ENCODE results near the gene PLPPR1. TPM values are rescaled to one million over a fixed set of nuclear protein-coding genes. Genes with fewer than 3 reads are reported as not detected.

Gene PLPPR1
- total RNA-seq, 4 donors from 2014 or later, result 0.60 to 0.68 TPM; not detected in 2

DNA sequence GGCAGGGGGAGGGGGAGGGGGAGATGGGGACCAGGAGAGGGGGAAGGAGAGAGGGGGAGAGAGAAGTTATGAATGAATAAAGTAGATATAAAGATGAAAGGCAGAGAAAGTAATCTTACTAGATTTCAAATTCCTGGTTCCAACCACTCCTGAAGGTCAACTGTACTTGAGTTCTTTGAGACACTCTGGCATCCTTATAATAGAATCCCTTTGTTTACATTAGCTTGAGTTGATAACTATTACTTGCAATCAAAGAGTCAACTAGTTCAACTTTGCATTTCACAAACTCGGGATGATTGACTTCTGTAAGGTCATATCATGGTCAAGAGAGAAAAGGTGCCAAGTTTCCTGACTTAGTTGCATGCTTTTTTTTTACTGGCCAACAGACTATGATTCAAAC is 314.1 kb downstream of the PLPPR1 start:
- H3K4me1 ChIP-seq, result no peaks in the 10 kb centered on the region
- no peaks in the 10 kb centered on the region for H3K27me3 ChIP-seq
- DNase-seq, result no peak
- H3K9me3 ChIP-seq, result no peaks in the 10 kb centered on the region
- H3K36me3 ChIP-seq, result no peaks in the 10 kb centered on the region
- no peak overlapping the region for H3K4me3 ChIP-seq
- intact Hi-C loops (cut with DNase I; ENCODE audit: low total_unique reads) (no loop called here), in situ Hi-C loops (cut with MboI; ENCODE audit: low pct_ligation_motif_present in 1 of 4, low pct_unique_long_range_greater_than_20kb in 1 of 4, low sequenced_read_pairs in 3 of 4) (no loop called here)
- no peak overlapping the region for H3K27ac ChIP-seq
- WGBS, 2 donors (ENCODE audit: low coverage in 1 of 2), result 40 to 46% methylated on average over 1 of the region's 1 CpG
- TF ChIP-seq POLR2AphosphoS5 (IDR thresholded peaks at IDR 0.05) (no peak), POLR2A (IDR thresholded peaks at IDR 0.05) (no peak), EP300 (IDR thresholded peaks at IDR 0.05; ENCODE audit: low read depth) (no peak)
- TF ChIP-seq, protein P1, sequence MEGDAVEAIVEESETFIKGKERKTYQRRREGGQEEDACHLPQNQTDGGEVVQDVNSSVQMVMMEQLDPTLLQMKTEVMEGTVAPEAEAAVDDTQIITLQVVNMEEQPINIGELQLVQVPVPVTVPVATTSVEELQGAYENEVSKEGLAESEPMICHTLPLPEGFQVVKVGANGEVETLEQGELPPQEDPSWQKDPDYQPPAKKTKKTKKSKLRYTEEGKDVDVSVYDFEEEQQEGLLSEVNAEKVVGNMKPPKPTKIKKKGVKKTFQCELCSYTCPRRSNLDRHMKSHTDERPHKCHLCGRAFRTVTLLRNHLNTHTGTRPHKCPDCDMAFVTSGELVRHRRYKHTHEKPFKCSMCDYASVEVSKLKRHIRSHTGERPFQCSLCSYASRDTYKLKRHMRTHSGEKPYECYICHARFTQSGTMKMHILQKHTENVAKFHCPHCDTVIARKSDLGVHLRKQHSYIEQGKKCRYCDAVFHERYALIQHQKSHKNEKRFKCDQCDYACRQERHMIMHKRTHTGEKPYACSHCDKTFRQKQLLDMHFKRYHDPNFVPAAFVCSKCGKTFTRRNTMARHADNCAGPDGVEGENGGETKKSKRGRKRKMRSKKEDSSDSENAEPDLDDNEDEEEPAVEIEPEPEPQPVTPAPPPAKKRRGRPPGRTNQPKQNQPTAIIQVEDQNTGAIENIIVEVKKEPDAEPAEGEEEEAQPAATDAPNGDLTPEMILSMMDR (IDR thresholded peaks at IDR 0.05), result no peak

DNA sequence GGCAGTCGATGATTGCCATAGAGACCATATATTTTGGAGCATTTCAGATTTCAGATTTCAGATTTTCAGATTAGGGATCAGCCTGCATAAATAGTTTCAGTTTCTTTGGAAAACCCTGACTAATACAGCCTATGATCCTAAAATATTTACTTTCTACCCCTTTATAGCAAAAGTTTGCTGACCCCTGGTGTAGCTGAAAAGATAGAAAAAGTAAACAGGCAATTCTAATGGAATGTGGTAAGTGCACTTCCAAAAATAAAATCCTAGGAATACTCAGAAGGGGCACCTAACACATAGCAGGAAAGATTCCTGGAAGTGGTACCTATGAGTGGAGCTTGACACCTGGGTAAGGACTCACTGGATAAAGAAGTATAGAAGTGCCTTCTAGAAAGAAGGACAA is 321.8 kb downstream of the PLPPR1 start:
- WGBS, 2 donors (ENCODE audit: low coverage in 1 of 2), result 77 to 81% methylated on average over 1 of the region's 1 CpG
- in situ Hi-C loops (cut with MboI; ENCODE audit: low pct_ligation_motif_present in 1 of 4, low pct_unique_long_range_greater_than_20kb in 1 of 4, low sequenced_read_pairs in 3 of 4) (no loop called here), intact Hi-C loops (cut with DNase I; ENCODE audit: low total_unique reads) (no loop called here)
- DNase-seq, result no peak
- TF ChIP-seq, protein P1 (IDR thresholded peaks at IDR 0.05), result no peak
- TF ChIP-seq POLR2A (IDR thresholded peaks at IDR 0.05) (no peak), EP300 (IDR thresholded peaks at IDR 0.05; ENCODE audit: low read depth) (no peak), POLR2AphosphoS5 (IDR thresholded peaks at IDR 0.05) (no peak)
- Histone ChIP-seq H3K36me3 (no peaks in the 10 kb centered on the region), H3K9me3 (no peaks in the 10 kb centered on the region), H3K4me1 (peaks cover 7 to 16% (median 12%) of the 10 kb centered on the region in 4 donors), H3K4me3 (no peak overlapping the region), H3K27ac (no peak overlapping the region), H3K27me3 (no peaks in the 10 kb centered on the region)

DNA sequence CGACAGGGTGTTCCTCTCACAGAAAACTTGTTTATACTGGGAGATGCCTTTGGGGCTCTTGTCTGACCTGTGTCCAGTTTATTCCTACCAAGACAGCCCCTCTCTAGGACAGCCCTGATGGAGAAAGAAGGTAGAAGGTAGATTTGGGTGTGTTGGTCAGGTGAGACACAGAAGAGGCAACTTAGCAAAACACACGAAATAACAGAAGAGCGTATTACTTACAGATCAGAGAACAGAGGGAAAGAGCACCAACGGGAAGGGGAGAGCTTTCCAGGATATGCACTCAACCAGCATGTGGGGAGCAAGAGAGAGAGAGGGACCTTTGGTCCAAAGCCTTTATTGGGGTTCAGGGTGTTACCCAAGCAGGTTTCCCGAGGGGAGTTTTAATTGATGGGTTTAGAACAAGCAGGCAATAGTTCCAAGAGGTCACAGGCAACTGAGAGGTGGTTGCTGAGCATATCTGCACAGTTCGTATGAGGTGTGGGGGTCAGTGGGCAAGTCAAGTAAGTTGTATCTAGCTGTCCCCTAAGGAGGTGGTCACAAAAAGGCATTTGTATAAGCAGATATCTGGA is 324.5 kb downstream of the PLPPR1 start:
- no peaks in the 10 kb centered on the region for H3K27me3 ChIP-seq
- TF ChIP-seq EP300 (IDR thresholded peaks at IDR 0.05; ENCODE audit: low read depth) (no peak), POLR2AphosphoS5 (IDR thresholded peaks at IDR 0.05) (no peak), POLR2A (IDR thresholded peaks at IDR 0.05) (no peak)
- TF ChIP-seq, protein P1 (IDR thresholded peaks at IDR 0.05), result no peak
- DNase-seq, result no peak
- no peak overlapping the region for H3K27ac ChIP-seq
- H3K36me3 ChIP-seq, result no peaks in the 10 kb centered on the region
- H3K9me3 ChIP-seq, result no peaks in the 10 kb centered on the region
- peaks cover 7 to 20% (median 13%) of the 10 kb centered on the region in 4 donors for H3K4me1 ChIP-seq
- in situ Hi-C loops (cut with MboI; ENCODE audit: low pct_ligation_motif_present in 1 of 4, low pct_unique_long_range_greater_than_20kb in 1 of 4, low sequenced_read_pairs in 3 of 4) (no loop called here), intact Hi-C loops (cut with DNase I; ENCODE audit: low total_unique reads) (no loop called here)
- H3K4me3 ChIP-seq, result no peak overlapping the region
- whole genome bisulfite sequencing, 2 donors (ENCODE audit: low coverage in 1 of 2), result 73 to 82% methylated on average over 3 to 6 of the region's 6 CpGs

DNA sequence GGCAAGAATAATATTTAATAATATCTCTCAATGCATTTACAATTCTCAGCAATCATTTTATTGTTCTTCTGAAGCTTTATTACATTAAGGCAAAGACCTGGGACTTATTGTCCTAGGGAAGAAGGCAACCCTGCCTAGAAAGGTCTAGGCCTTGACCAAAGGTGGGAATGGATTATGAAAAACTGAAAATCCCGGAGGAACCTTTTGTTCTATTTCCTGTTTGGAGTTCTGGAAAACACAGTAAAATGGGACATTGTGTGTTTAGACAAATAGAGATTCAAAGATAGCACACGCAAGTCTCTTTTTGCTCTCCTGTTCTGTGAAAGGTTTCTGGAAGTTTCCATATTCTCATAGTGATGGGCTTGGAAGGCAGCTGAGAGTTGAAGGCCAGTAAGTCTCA is 325.2 kb downstream of the PLPPR1 start:
- no peaks in the 10 kb centered on the region for H3K27me3 ChIP-seq
- WGBS, 2 donors (ENCODE audit: low coverage in 1 of 2), result 71 to 79% methylated on average over 2 of the region's 2 CpGs
- H3K4me1 ChIP-seq, result peaks cover 7 to 20% (median 13%) of the 10 kb centered on the region in 4 donors
- TF ChIP-seq POLR2A (IDR thresholded peaks at IDR 0.05) (no peak), EP300 (IDR thresholded peaks at IDR 0.05; ENCODE audit: low read depth) (no peak), POLR2AphosphoS5 (IDR thresholded peaks at IDR 0.05) (no peak)
- TF ChIP-seq, protein P1 (IDR thresholded peaks at IDR 0.05), result no peak
- peak overlapping the region in 2 of 4 donors; percentile 29 to 81 for H3K27ac ChIP-seq
- no peaks in the 10 kb centered on the region for H3K9me3 ChIP-seq
- intact Hi-C loops (cut with DNase I; ENCODE audit: low total_unique reads), result no loop called here
- H3K4me3 ChIP-seq, result no peak overlapping the region
- in situ Hi-C loops (cut with MboI; ENCODE audit: low pct_ligation_motif_present in 1 of 4, low pct_unique_long_range_greater_than_20kb in 1 of 4, low sequenced_read_pairs in 3 of 4), result no loop called here
- DNase-seq, result no peak
- H3K36me3 ChIP-seq, result no peaks in the 10 kb centered on the region

Data from transverse colon (tissue), 4 donors.